Vagina (tissue), 2 donors: Measurements from ENCODE around the gene RAB40C.

Experiments used
- POLR2A ChIP-seq, 2 donors: fragments of 450-650 bp; IDR thresholded peaks; one replicate each; pipeline ENCODE4 v1.6.1; 2017; ENCODE audit warnings: antibody characterized with exemption in 2 of 2, mild to moderate bottlenecking in 2 of 2, moderate library complexity in 2 of 2
- POLR2AphosphoS5 ChIP-seq, 2 donors: sonication (generic); formaldehyde crosslinking; IDR thresholded peaks; one replicate each; pipeline ENCODE4 v1.9.0; 2017; ENCODE audit warnings: antibody characterized with exemption in 2 of 2, mild to moderate bottlenecking in 2 of 2, low read depth in 1 of 2; ENCODE audit not compliant: insufficient read depth in 1 of 2
- TF ChIP-seq, protein P1 (sequence below), 3 experiments: fragments of 450-650 bp in 2 of 3; fragments of 200-600 bp in 1 of 3; sonication (generic) in 1 of 3; IDR thresholded peaks; one replicate each; pipeline ENCODE4 v1.5.1; 2017 to 2019; ENCODE audit warnings: antibody characterized with exemption in 3 of 3, mild to moderate bottlenecking in 2 of 3, moderate library complexity in 2 of 3

DNA sequence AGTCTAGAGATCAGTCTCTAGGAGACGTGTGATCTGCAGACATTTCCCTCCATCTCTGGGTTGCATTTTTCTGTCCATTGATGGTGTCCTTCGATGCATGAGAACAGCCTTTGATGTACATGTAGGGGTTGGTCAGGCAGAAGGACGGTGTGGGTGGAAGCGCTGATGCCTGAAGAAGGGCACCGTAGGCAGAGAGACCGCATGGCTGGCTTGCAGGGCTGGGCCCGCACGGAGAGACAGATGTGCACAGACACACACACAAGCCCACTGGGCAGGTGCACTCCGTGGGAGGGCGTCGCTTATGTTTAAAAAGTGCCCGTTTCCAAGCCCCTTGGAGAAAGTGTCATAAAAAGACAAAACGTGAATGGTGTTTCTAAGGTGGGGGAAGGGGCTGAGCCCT is 25.3 kb downstream of the RAB40C start:
- TF ChIP-seq, protein P1, sequence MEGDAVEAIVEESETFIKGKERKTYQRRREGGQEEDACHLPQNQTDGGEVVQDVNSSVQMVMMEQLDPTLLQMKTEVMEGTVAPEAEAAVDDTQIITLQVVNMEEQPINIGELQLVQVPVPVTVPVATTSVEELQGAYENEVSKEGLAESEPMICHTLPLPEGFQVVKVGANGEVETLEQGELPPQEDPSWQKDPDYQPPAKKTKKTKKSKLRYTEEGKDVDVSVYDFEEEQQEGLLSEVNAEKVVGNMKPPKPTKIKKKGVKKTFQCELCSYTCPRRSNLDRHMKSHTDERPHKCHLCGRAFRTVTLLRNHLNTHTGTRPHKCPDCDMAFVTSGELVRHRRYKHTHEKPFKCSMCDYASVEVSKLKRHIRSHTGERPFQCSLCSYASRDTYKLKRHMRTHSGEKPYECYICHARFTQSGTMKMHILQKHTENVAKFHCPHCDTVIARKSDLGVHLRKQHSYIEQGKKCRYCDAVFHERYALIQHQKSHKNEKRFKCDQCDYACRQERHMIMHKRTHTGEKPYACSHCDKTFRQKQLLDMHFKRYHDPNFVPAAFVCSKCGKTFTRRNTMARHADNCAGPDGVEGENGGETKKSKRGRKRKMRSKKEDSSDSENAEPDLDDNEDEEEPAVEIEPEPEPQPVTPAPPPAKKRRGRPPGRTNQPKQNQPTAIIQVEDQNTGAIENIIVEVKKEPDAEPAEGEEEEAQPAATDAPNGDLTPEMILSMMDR (IDR thresholded peaks at IDR 0.05) = no peak
- TF ChIP-seq POLR2A (IDR thresholded peaks at IDR 0.05) (no peak), POLR2AphosphoS5 (IDR thresholded peaks at IDR 0.05; ENCODE audit: insufficient read depth in 1 of 2, low read depth in 1 of 2) (no peak)
